ENCODE measurements around the gene SMURF1. TPM values are rescaled to one million over a fixed set of nuclear protein-coding genes. Genes with fewer than 3 reads are reported as not detected.
A peak's percentile ranks its signal among the peaks of the same experiment; 100 is the strongest.

Gene SMURF1
- total RNA-seq, 4 donors from 2014 or later: 16.4 to 36.2 (median 24.6) TPM

GRCh38 chr7:99126921-99127553, 16.9 kb downstream of the SMURF1 start:
- Histone ChIP-seq H3K4me1 (peaks cover 42 to 100% (median 95%) of the 10 kb centered on the region in 3 donors), H3K36me3 (no peaks in the 10 kb centered on the region), H3K27me3 (no peaks in the 10 kb centered on the region), H3K9me3 (no peaks in the 10 kb centered on the region), H3K4me3 (peak overlapping the region in 1 of 4 donors; percentile 17), H3K27ac (peak overlapping the region; percentile 71 to 99 (median 80))
- no peak for DNase-seq
- intact Hi-C loops (cut with DNase I): no loop called here
- 36 to 52% methylated on average over 14 of the region's 14 CpGs for WGBS, 2 donors
- TF ChIP-seq POLR2A (IDR thresholded peaks at IDR 0.05) (peak in 1 of 4 donors; percentile 8), CTCF (IDR thresholded peaks at IDR 0.05) (no peak)

GRCh38 chr7:99125505-99125865, 18.4 kb downstream of the SMURF1 start:
- Histone ChIP-seq H3K9me3 (no peaks in the 10 kb centered on the region), H3K27me3 (no peaks in the 10 kb centered on the region), H3K4me1 (peaks cover 39 to 100% (median 86%) of the 10 kb centered on the region in 3 donors), H3K4me3 (no peak overlapping the region), H3K27ac (peak overlapping the region; percentile 72 to 99 (median 90)), H3K36me3 (no peaks in the 10 kb centered on the region)
- DNase-seq: no peak
- 67 to 69% methylated on average over 4 of the region's 4 CpGs for WGBS, 2 donors
- intact Hi-C loops (cut with DNase I): no loop called here
- TF ChIP-seq CTCF (IDR thresholded peaks at IDR 0.05) (no peak), POLR2A (IDR thresholded peaks at IDR 0.05) (no peak)

- TF ChIP-seq POLR2A (IDR thresholded peaks at IDR 0.05): no peak
- TF ChIP-seq CTCF (IDR thresholded peaks at IDR 0.05): no peak
- Histone ChIP-seq H3K36me3 (peaks cover 0 to 5% (median 0%) of the 10 kb centered on the region in 3 donors), H3K9me3 (no peaks in the 10 kb centered on the region), H3K27ac (peak overlapping the region; percentile 72 to 99 (median 90)), H3K27me3 (no peaks in the 10 kb centered on the region), H3K4me1 (peaks cover 39 to 100% (median 86%) of the 10 kb centered on the region in 3 donors), H3K4me3 (no peak overlapping the region)
- DNase-seq: no peak
- intact Hi-C loops (cut with DNase I): no loop called here
- WGBS, 2 donors: 84 to 90% methylated on average over 3 of the region's 3 CpGs
Observed at GRCh38 chr7:99124751-99125504, 19.0 kb downstream of the SMURF1 start.

- no peak for TF ChIP-seq POLR2A (IDR thresholded peaks at IDR 0.05)
- TF ChIP-seq CTCF (IDR thresholded peaks at IDR 0.05): no peak
- 44 to 55% methylated on average over 4 of the region's 4 CpGs for WGBS, 2 donors
- H3K4me1 ChIP-seq: peaks cover 36 to 100% (median 85%) of the 10 kb centered on the region in 3 donors
- H3K27me3 ChIP-seq: no peaks in the 10 kb centered on the region
- H3K9me3 ChIP-seq: no peaks in the 10 kb centered on the region
- DNase-seq: no peak
- intact Hi-C loops (cut with DNase I): no loop called here
- peak overlapping the region in 1 of 4 donors; percentile 20 for H3K4me3 ChIP-seq
- H3K36me3 ChIP-seq: peaks cover 0 to 5% (median 0%) of the 10 kb centered on the region in 3 donors
- peak overlapping the region; percentile 72 to 99 (median 90) for H3K27ac ChIP-seq
Observed at GRCh38 chr7:99124236-99124635, 19.7 kb downstream of the SMURF1 start.

GRCh38 chr7:99123571-99124033, 20.3 kb downstream of the SMURF1 start:
- Histone ChIP-seq H3K4me3 (no peak overlapping the region), H3K27me3 (no peaks in the 10 kb centered on the region), H3K27ac (peak overlapping the region; percentile 72 to 99 (median 90)), H3K4me1 (peaks cover 33 to 99% (median 81%) of the 10 kb centered on the region in 3 donors), H3K36me3 (peaks cover 0 to 5% (median 0%) of the 10 kb centered on the region in 3 donors), H3K9me3 (no peaks in the 10 kb centered on the region)
- TF ChIP-seq POLR2A (IDR thresholded peaks at IDR 0.05) (no peak), CTCF (IDR thresholded peaks at IDR 0.05) (peak in 1 of 6 experiments; percentile 16)
- 0% methylated on average over 1 of the region's 1 CpG for WGBS, 2 donors
- intact Hi-C loops (cut with DNase I): no loop called here
- DNase-seq: no peak

Measured in esophagus squamous epithelium (tissue), 5 donors.